ENCODE measurements around the gene PTPRM. TPM values are rescaled to one million over a fixed set of nuclear protein-coding genes. Genes with fewer than 3 reads are reported as not detected.

The PTPRM gene
- total and polyA plus RNA-seq, 12 donors, result 31.7 to 116 (median 61.2) TPM

DNA sequence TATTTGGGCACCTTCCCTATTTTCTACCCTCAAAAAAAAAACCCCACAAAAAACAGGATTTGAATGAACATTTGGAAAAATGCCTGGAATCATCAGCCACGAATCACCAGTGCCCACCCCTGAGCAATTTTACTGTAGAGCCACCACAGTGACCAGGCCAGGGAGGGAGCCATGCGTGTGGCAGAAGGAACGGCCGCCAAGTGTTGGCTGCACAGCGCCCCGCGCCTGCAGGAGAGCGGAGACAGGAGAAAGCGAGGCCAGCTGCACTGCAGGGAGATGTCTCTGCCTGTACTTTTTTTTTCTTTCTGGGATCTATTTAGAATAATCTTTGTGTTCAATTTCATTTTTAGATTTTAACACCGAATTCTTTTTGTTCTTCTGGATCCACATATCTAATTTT is 772.8 kb downstream of the PTPRM start:
- TF ChIP-seq POLR2A (IDR thresholded peaks at IDR 0.05) (no peak), CTCF (IDR thresholded peaks at IDR 0.05) (no peak)
- H3K27me3 ChIP-seq, result no peaks in the 10 kb centered on the region
- no peak overlapping the region for H3K27ac ChIP-seq
- no peaks in the 10 kb centered on the region for H3K36me3 ChIP-seq (replicated peaks in 1 of 2)
- WGBS, 4 donors, result 85 to 91% (median 88%) methylated on average over 10 of the region's 10 CpGs
- intact Hi-C loops (cut with DNase I), result no loop called here
- DNase-seq, result no peak
- no peaks in the 10 kb centered on the region for H3K9me3 ChIP-seq (replicated peaks in 1 of 3)
- no peak overlapping the region for H3K4me3 ChIP-seq
- H3K4me1 ChIP-seq (replicated peaks in 1 of 2), result no peaks in the 10 kb centered on the region

DNA sequence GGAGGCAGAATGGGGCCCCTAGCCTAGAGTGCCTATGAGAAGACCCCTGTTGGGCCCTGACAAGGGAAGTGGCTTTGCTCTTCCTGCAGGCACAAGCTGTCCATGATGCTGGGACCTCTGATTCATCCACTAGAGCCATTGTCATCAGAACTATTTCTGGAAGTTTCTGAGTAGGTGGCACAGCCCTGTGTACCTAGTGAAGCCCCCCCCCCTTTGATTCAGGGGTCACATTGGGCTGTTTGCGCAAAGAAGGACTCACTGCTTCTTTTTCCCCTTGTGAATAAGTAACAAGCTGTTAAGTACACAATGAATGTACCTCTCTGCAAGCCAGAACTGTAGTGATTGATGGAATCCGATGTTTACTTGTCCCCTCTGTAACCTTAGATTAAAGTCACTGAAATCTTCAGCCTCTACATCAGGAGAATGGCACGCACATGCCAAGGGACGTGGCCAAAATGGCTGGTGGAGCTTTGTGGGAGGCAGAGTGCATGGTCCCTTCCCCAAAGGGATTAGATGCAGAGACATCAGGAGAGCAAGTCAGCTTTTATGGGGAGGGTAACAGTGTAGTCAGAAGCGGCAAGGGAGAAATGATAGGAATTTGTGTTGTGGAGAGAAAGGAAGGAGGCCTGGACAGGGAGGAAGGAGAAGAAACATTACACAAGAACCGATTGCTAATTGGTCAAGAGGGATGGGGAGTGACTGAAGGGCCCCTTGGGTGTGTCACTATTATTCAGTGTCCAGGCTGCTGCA is 774.5 kb downstream of the PTPRM start:
- intact Hi-C loops (cut with DNase I), result no loop called here
- Histone ChIP-seq H3K4me1 (replicated peaks in 1 of 2) (no peaks in the 10 kb centered on the region), H3K27ac (no peak overlapping the region), H3K9me3 (replicated peaks in 1 of 3) (no peaks in the 10 kb centered on the region), H3K4me3 (no peak overlapping the region), H3K27me3 (no peaks in the 10 kb centered on the region), H3K36me3 (replicated peaks in 1 of 2) (no peaks in the 10 kb centered on the region)
- DNase-seq, result no peak
- WGBS, 4 donors, result 62 to 72% (median 67%) methylated on average over 6 of the region's 6 CpGs
- TF ChIP-seq CTCF (IDR thresholded peaks at IDR 0.05) (no peak), POLR2A (IDR thresholded peaks at IDR 0.05) (no peak)

- intact Hi-C loops (cut with DNase I), result no loop called here
- Histone ChIP-seq H3K4me3 (no peak overlapping the region), H3K27ac (no peak overlapping the region), H3K9me3 (replicated peaks in 1 of 3) (no peaks in the 10 kb centered on the region), H3K27me3 (no peaks in the 10 kb centered on the region), H3K36me3 (replicated peaks in 1 of 2) (no peaks in the 10 kb centered on the region), H3K4me1 (replicated peaks in 1 of 2) (no peaks in the 10 kb centered on the region)
- no peak for DNase-seq
- no peak for TF ChIP-seq POLR2A (IDR thresholded peaks at IDR 0.05)
- no peak for TF ChIP-seq CTCF (IDR thresholded peaks at IDR 0.05)
- WGBS, 4 donors, result 91 to 94% (median 92%) methylated on average over 14 to 17 of the region's 17 CpGs
Observed at GRCh38 chr18:8348051-8348720, 781.1 kb downstream of the PTPRM start.

DNA sequence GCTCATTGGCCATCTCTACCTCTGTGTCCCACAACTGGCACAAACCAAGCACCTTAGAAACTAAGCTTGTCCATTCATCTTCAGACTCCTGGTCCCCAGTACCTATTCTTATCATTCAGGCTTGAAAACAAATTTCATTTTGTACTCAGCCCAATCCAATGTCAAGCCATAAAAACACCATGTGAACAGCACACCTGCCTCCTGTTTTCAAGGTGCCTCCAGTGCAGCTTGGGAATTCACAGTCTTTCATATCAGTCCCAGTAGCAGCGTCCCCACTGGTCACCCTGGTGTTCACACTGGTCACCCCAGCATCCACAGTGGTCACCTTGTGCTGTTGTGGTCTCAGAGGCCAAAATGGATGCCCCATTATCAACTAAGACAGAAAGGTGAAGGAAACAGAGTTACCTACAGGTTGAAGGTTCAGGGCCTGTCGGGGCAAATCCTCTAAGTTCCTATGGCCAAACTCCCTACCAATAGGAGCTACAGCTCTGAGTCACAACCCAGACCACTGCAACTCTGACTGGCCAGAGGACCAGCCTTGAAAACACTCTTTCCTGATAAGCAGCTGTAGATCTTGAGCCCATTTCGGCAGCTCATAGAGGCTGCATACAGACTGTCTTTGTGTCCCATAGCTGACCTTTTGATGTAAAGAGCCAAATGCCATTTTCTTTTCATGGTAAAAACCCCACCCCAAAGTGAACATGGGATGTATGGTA is 782.6 kb downstream of the PTPRM start:
- no peaks in the 10 kb centered on the region for H3K27me3 ChIP-seq
- WGBS, 4 donors, result 72 to 83% (median 79%) methylated on average over 3 of the region's 3 CpGs
- no peaks in the 10 kb centered on the region for H3K4me1 ChIP-seq (replicated peaks in 1 of 2)
- DNase-seq, result no peak
- no peaks in the 10 kb centered on the region for H3K9me3 ChIP-seq (replicated peaks in 1 of 3)
- no peaks in the 10 kb centered on the region for H3K36me3 ChIP-seq (replicated peaks in 1 of 2)
- intact Hi-C loops (cut with DNase I), result no loop called here
- H3K4me3 ChIP-seq, result no peak overlapping the region
- no peak for TF ChIP-seq CTCF (IDR thresholded peaks at IDR 0.05)
- TF ChIP-seq POLR2A (IDR thresholded peaks at IDR 0.05), result no peak
- H3K27ac ChIP-seq, result no peak overlapping the region
